HG02610 (cell line): ENCODE data around the gene MYL1.

ENCODE experiments used
- ATAC-seq: cut with Tn5 transposase; IDR thresholded peaks from one replicate; pipeline ENCODE4 v1.9.1; 2021; ENCODE audit warnings: mild to moderate bottlenecking, moderate library complexity; ENCODE audit not compliant: unreplicated experiment

MYL1 gene

DNA sequence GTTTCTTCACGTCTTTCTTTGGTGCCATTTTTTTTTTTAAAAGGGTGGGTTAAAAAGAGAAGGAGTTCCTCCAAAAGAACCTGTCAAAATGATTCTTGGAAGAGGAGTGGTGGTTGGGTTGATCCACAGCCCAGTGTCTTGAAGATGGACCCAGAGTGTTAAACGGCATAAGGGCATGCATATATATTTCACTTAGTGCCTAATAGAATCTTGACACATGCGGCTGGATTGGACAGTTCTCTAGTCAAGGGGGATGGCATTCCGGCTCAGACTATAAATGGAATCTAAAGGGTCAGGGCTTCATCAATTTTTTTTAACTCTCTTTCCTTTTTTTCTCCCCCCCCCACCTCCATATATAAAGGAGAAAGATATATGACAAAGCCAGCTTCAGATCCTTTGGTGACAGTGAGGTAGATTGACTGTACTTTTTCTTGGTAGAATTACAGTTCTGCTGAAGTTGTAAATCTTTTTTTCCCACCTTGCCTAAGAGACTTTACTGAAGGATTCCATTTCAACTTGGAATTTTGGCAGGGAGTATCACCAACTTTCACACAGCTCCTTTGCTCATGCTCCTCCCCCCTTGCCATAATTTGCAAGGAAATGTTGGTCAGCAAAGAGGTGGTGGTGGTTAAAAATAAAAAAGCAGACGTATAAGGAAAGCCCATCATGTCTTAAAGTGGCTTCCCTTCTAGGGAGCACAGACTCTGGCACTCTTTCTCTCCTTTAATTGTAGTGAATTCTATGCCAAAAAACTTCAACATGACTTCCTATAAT lies at the start of gene MYL1:
MYL1 (minus strand) TSS at position 160 of the 774 bp plus-strand sequence; CDS start at position 28, 132 bp downstream.
- no peak for ATAC-seq

DNA sequence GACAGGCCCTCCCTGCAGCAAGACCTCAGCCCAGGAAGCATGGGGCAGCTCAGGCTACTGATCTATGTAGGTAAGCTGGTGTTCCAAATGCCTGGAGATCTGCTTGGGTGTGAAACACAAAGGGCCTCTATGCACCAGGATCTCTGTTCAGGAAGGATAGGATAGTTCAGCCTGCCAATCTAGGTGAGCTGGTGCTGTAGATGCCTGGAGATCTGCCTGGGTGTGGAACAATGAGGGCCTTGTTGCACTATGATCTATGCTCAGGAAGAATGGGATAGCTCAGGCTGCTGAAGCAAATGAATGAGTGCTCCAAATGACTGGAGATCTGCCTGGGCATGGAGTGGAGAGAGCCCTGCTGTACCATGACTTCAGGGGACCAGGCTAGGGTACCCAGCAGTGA lies 48.9 kb upstream of the MYL1 start:
- no peak for ATAC-seq

DNA sequence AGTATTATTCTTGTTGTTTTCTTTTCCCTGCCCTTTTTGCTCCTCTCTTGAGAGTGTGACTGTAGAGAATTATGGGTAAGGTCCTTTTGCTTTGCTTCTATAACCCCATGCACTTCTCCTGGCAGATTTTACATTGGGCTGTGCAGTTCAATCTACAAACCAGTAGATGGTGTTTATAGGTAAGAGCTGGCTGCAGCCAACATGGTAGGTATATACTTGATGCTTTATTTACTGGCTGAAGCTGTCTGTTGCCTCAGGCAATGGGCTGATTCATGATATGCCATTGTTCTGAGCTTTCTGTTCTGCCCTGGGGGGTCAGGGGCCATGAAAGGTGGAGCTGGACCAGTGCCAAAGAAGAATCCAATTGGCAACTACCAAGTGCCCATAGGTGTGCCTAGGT lies 48.3 kb upstream of the MYL1 start:
- no peak for ATAC-seq

DNA sequence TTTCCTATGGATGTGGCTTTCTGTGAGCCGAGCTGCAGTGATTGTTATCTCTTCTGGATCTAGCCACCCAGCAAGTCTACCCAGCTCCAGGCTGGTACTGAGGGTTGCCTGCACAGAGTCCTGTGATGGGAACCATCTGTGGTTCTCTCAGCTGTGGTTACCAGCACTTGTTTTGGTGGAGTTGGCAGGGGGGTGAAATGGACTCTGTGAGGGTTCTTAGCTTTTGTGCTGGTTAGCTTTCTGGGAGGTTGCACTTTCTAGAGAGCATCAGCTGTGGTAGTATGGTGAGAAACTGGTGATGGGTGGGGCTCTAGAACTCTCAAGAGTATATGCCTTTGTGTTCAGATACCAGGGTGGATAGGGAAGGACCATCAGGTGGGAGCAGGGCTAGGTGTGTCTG lies 45.4 kb upstream of the MYL1 start:
- ATAC-seq: no peak

DNA sequence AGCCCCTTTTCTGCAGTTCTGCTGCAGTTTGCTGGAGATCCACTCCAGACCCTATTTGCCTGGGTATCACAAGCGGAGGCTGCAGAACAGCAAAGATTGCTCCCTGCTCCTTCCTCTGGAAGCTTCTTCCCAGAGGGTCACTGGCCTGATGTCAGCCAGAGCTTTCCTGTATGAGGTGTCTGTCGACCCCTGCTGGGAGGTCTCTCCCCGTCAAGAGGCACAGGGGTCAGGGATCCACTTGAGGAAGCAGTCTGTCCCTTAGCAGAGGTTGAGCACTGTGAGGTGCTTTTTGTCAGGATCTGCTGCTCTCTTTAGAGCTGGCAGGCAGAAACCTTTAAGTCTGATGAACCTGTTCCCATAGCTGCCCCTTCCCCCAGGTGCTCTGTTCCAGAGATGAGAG lies 42.0 kb upstream of the MYL1 start:
- ATAC-seq: no peak

DNA sequence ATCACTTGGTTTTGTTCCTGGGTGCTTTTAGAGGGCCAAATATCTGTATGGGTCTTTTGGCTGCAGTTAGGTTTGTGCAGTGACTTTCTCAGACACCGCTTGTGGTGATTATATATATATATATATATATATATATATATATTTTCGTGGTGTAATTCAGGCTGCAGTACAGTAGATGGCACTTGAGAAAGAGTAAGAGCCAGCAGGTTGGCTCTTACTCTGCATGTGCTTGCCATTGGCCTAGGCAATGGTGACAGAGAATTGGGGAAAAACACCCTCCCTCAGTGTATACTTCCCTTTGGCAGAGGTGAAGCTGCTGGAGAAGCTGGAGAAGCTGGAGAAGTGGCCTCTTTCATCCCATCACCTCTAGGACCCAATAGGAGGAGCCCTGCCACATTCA lies 22.2 kb upstream of the MYL1 start:
- no peak for ATAC-seq

DNA sequence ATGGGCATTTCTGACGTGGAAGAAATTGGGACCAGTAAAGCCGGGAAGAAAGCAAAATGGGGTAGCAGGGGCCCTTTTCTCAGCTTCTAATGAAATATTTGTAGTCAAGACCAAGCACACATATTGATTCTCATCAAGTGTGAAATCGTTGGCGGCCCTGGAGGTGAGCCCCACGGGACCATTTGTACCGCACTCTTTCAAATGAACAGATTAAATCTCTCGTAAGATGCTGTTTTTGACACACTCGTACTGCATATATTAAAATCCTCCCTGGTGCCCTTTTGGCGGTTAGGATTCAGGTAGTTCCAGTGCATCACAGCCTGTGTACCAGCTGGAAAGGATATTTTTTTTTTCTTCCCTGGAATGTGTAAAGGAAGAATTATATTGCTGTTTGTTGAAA lies 9.9 kb upstream of the MYL1 start:
- no peak for ATAC-seq

DNA sequence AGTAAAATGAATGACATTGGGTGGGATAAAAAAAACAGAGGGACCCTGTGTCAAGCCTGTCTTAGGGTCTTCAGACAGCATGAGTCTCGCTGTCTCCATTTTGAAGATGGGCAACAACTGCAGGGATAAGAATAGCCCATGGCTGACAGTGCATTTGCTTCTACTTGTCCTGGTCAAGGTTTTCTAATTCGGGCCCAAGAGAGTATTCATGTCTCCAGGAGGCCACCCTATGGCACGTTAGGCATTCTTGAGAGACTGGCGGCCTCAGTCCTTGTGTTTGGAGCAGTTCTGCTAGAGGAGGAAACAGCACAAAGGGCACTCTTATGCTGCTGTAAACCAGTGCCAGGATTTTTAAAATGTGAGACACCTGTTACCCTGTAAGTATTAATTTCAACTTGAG lies 9.5 kb upstream of the MYL1 start:
- no peak for ATAC-seq

DNA sequence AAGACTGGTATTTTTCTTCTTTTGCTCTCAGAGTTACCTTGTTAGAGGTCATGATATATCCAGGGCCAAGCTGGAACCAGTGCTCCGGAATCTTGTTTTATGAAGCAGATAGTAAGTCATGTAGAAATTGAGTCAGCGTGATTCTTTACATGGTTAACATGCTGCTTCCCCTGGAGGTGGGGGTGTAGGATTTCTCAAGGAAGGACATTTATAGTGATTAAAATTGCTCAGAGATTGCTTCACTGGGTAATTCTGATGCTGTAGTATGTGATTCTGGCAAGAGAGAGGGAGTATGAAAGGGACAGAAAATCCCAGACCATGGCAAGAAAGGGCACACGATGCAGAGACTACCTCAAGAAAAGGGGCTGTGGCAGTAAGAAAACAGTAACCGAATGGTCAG lies 8.0 kb upstream of the MYL1 start:
- no peak for ATAC-seq

DNA sequence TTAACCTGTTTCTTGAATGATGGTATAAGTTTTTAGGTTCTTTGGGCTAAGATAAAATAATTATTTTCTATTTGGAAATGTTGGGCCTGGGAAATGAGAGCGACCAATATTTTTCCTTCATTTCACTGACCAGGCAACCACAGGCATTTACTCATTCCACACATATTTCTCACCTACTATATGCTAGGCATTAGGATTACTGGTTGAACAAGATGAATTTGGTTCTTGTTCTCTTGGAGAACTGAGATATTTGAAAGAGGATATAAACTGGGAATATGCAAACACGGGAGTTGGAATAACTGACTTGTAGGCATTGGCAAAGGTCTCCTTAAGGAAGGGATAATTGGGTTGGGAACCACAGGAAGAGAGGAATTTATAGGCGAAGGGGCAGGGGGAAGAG lies 3.9 kb upstream of the MYL1 start:
- ATAC-seq: no peak

DNA sequence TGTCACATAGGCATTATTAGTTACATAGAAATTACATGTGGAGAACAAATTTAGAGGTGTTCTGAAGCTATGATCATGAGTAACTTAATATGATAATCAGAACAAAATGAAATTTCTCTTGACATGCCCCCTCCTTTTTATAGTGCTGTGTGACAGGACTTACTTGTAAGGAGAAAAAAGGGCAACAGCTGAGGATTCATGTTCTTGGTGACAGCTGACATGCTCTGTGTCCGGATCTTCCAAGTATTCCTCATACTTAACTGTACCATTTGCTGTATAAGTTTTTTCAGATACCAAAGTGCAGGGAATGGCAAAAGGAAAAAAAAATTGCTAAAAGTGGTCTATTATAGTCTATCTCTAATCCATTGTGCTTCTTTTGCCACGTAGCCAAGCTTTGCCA lies 3.5 kb upstream of the MYL1 start:
- ATAC-seq: no peak

DNA sequence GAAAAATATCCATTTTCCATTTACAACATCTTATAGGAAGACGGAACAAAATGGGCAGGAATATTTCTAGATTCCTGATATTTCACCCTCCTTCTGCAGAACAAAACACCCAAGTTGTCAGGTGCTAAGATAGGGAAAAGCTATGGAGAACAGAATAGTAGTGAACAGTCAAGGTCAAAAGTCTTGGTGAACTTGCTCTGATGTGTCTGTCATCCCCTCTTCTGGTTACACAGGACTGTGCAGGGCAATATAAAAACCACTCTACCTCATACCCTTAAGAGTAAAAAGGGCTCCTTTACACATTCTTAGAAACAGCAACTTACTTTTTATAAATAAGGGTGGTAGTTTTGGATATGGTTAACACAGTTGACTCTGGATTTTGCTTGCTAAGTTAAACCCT lies 4.4 kb downstream of the MYL1 start:
- no peak for ATAC-seq

DNA sequence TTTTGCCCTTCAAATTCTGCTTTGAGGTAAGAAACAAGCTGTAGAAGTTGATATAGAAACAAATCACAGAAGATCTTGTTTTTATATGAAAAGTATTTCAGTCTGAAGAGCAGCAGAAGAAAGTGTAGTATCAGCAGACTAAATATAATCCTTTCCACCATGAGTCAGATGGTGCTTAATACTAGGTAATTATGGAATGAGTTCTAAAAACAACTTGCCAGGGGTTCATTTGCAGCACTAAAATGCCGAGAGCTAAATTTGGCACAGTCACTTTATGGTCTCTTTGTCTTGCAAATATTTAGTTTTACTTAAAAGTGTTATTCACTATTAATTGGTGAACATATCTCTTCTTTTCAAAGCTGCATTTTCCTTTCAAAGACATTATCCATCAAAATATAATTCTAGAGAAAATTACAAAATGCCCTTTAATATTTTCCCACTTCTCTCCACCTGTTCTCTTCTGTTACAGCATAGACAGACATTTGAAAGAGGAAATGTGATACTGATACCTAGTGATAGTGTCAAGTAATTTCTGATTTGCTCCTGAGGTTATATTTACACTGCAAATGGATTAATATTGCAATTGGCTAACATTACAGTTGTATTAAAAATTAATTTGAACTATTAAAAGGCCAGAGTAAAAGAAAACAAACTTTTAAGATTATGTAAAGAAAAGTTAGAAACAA lies 5.3 kb downstream of the MYL1 start:
- ATAC-seq: no peak

DNA sequence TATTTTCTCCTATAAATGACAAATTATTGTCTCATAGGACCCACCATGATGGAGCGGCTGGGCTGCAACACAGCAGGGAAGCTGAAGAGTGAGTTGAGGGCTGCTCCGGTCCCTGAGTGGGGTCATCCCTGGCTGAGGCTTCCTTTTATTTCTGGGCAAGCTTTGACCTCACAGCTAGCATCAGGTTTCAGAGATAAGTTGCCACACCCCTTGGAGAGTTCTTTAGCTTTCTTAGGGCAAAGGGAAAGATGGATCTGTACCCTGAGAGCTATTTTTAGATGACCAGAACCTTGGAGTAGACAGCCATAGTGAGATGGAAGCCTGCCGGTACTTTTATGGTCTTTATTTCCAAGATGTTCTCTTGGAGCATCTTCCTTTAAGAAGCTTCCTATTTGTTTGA lies 11.5 kb downstream of the MYL1 start:
- no peak for ATAC-seq

DNA sequence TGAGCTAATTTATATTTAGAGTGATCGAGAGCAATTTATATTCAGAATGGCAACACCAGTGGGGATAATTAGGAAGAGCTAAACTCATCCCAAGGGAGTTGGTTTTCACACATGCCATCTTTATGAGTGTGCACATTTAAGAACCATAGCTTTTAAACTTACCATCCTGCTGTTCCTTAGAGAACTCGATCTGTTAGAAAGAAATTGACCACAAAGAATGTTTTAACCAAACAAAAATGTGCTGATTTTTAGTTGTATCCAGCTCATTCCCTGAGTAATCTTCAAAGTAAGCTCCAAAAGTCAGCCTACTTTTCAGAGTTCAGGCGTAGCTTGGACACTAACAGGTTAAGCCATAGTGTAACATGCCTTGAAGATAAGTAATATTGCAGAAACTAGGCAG lies 12.6 kb downstream of the MYL1 start:
- ATAC-seq: no peak

DNA sequence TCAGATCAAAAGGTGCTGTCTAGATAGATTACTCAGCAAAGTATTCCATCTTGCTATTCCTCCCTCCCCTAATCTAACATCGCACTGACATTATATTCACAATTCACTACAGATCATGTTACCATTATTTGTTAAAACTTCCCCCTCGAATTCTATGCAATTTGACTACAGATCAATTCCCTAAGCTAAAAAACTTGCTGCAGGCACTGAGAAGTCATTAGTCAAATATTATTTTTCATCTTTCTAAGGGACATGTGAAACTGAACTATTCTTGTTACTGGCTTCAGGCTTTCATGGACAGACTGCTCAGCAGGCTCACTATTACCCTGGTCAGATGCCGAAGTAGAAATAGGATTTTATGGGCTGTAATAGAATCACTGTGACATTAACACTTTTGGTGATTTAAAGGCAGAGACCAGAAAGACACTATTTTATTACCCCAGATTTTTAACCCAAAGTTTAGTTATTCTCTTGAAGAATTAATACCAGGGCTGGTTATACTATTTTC lies 15.1 kb downstream of the MYL1 start:
- ATAC-seq: no peak

DNA sequence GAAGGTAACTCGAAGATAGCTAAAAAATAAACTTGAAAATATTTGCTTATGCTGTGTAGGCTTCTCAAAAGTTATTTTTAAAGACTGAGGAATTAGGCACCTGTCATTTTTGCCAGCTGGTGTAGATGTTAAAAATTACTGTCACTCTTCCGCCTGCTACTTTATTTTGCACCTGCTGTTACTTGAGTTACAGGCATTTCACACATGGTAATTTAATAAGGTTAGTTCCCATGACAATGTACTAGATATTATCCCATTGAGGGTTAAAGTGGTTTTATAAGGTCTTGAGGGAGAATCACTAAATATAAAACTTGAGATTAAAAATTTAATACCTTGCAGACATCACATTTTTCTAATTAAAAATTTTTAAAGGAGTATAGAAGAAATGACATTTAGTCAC lies 26.6 kb downstream of the MYL1 start:
- no peak for ATAC-seq

DNA sequence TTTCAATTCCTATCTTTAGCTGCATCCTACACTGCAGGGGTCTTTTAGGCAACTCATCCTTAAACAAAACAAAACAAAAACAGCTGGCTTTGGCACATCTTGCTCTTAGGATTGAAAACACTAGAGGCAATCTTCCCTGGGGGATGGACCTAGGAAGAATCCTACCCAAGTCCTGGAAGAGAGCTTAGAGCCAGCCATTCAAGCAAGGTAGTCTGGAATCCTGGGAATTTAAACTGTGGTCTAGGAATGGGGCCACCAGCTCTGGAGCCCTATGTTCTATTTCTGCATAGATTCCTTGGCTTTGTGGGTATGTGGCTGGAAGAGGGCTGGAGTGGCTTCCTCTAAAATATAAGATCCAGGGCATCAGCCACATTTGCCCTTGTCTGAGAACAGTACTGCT lies 27.7 kb downstream of the MYL1 start:
- ATAC-seq: no peak

DNA sequence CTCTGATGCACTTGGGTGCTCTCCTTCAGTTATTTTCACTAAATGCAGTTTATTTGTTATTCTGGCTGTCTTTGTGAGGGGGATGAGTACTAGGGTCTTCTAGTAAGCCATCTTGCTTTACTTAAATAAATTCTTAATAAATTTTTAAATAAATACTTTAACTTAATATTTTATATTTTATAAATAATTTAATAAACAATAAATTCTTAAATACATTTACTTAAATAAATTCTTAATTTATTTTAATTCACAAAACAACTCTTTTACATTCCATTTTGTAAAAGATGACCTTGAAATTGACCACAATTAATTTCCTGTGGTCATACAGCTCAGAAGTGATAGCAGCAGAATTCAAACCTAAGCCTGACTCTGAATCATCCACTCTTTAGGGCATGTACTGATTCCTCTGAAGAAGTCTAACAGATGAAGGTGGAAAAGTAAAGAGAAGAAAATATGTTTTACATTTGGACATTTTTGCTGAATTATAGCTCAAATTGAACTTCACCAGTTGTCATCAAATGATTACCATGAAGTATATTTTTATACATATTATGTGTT lies 28.8 kb downstream of the MYL1 start:
- ATAC-seq: no peak

DNA sequence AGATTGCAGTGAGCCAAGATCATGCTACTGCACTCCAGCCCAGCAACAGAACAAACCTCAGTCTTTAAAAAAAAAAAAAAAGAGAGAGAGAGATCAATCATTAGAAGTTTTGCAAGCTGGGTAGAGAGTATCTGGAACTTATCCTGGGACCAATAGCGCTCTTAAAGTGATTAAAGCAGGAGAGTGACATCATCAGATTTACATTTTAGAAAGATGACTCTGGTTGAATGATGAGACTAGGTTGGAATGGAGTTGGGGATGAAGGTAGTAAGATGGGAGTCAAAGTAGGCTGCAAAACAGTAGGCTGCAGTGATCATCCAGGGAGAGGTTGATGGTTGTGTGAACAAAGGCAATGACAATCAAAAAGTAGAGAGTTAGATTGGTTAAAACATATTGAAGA lies 37.8 kb downstream of the MYL1 start:
- no peak for ATAC-seq

DNA sequence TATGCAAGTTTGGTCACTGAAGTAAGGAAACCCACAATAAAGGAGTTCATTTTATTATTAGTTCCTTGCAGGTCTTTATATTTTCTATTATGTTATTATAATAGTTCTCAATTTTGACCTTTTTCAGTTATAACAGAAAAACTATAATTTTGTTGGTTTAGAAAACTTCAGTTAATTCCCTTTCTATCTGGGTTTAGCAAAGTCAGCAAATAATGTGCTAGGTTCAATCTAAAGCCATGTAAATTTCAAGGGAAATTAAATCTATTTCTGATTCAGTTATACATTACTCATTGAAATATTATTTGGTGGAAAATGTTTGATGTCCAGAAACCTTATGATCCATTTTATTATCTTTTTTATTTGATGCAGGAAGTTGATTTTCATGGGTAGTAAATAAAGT lies 43.7 kb downstream of the MYL1 start:
- no peak for ATAC-seq

DNA sequence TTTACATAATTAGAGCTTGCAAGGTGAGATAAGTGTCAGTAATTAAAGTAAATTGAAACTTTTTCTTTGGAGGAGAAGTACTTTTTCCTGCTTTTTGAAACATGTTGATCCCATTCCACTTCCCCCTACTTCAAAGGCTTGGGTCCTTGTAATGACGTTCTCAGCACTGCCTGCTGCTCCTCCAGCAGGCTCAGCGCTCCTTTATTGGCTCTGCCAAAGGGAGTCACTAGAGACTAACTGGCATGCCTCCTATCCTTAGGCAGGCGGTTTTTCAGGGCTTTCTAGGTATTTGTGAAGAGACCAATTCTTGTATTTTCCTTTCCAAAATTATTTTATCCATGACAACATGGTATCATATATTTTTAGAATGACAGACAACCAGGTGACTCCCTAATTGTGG lies 45.8 kb downstream of the MYL1 start:
- no peak for ATAC-seq
